SU-DHL-6 (cell line): ENCODE results near the gene ZBTB37.

ENCODE experiments used
- H2AFZ ChIP-seq: fragments of 200-600 bp; sonication (generic); 2 replicates; pipeline ENCODE4 v1.6.1; 2014; ENCODE audit warnings: low read depth, mild to moderate bottlenecking, moderate library complexity, mixed read lengths, antibody characterized with exemption, low read length; ENCODE audit not compliant: severe bottlenecking
- H3F3A ChIP-seq: fragments of 200-600 bp; shearing (Covaris generic); 2 replicates; pipeline ENCODE4 v1.6.0; 2016; ENCODE audit warnings: antibody characterized with exemption, mild to moderate bottlenecking; ENCODE audit not compliant: insufficient read depth
- H3K27ac ChIP-seq: fragments of 200-600 bp; sonication (generic); 2 replicates; pipeline ENCODE4 v1.5.1; 2016; ENCODE audit warnings: low read depth, mild to moderate bottlenecking, low read length, moderate library complexity, mixed read lengths
- H3K27me3 ChIP-seq: fragments of 200-600 bp; sonication (generic), shearing (Covaris generic); 2 replicates; pipeline ENCODE4 v1.6.0; 2014; ENCODE audit warnings: mild to moderate bottlenecking, low read length
- H3K36me3 ChIP-seq: fragments of 200-600 bp; sonication (generic); 2 replicates; pipeline ENCODE4 v1.6.1; 2014; ENCODE audit warnings: mild to moderate bottlenecking, low read length, mixed read lengths
- H3K4me2 ChIP-seq: fragments of 300-600, 200-600 bp; shearing (Covaris generic), sonication (generic); 2 replicates; pipeline ENCODE4 v1.6.0; 2014; ENCODE audit warnings: low read length, low read depth, mild to moderate bottlenecking; ENCODE audit not compliant: poor library complexity, severe bottlenecking
- H3K4me3 ChIP-seq: fragments of 200-600 bp; sonication (generic); 2 replicates; pipeline ENCODE4 v1.5.1; 2014; ENCODE audit warnings: antibody characterized with exemption, low read length, mild to moderate bottlenecking, mixed read lengths; ENCODE audit not compliant: insufficient read depth, poor library complexity, severe bottlenecking
- H3K79me2 ChIP-seq: fragments of 200-600 bp; sonication (generic); 2 replicates; pipeline ENCODE4 v1.6.1; 2014; ENCODE audit warnings: mild to moderate bottlenecking, low read length, moderate library complexity; ENCODE audit not compliant: insufficient read depth
- H3K9ac ChIP-seq: fragments of 200-600 bp; sonication (generic); 2 replicates; pipeline ENCODE4 v1.7.0; 2014; ENCODE audit warnings: mild to moderate bottlenecking, low read length
- H3K9me2 ChIP-seq: fragments of 200-600 bp; sonication (generic); replicated peaks from 2 replicates; pipeline ENCODE4 v1.6.1; 2014; ENCODE audit warnings: low read length; ENCODE audit not compliant: insufficient read depth
- H3K9me3 ChIP-seq: fragments of 200-600 bp; sonication (generic); 2 replicates; pipeline ENCODE4 v1.6.1; 2014; ENCODE audit warnings: low read length, mixed read lengths; ENCODE audit not compliant: insufficient read depth
- H4K20me1 ChIP-seq: fragments of 200-600 bp; sonication (generic); 2 replicates; pipeline ENCODE4 v1.6.1; 2014; ENCODE audit warnings: low read depth, mild to moderate bottlenecking, antibody characterized with exemption, low read length, moderate library complexity, mixed read lengths
- CTCF ChIP-seq: fragments of 200-600 bp; sonication (generic); IDR thresholded peaks from one replicate; pipeline ENCODE4 v1.5.1; 2017; ENCODE audit warnings: antibody characterized with exemption, mild to moderate bottlenecking, low read length, moderate library complexity; ENCODE audit not compliant: insufficient read depth, poor library complexity, severe bottlenecking
- EZH2phosphoT487 ChIP-seq: fragments of 200-600 bp; sonication (generic), shearing (Covaris generic); conservative IDR thresholded peaks from 2 replicates; pipeline ENCODE4 v1.6.1; 2018; ENCODE audit warnings: mild to moderate bottlenecking, antibody characterized with exemption, low read length, moderate library complexity, mixed read lengths

ZBTB37 gene

GRCh38 chr1:173863224-173864161 lies 4.7 kb upstream of the ZBTB37 start:
- H3K27ac ChIP-seq = peak overlapping the region; percentile 52
- peaks cover 16% of the 10 kb centered on the region for H3K79me2 ChIP-seq
- H3F3A ChIP-seq = peaks cover 79% of the 10 kb centered on the region
- H2AFZ ChIP-seq = no peak overlapping the region
- H3K4me2 ChIP-seq = peak overlapping the region; percentile 2
- no peaks in the 10 kb centered on the region for H3K27me3 ChIP-seq
- no peak overlapping the region for H3K9ac ChIP-seq
- TF ChIP-seq EZH2phosphoT487 (no peak), CTCF (no peak)
- no peaks in the 10 kb centered on the region for H3K9me3 ChIP-seq
- H3K4me3 ChIP-seq = no peak overlapping the region
- H3K9me2 ChIP-seq = no peaks in the 10 kb centered on the region
- peaks cover 10% of the 10 kb centered on the region; the same call in 1 of the 2 replicates for H4K20me1 ChIP-seq
- H3K36me3 ChIP-seq = peaks cover 54% of the 10 kb centered on the region

GRCh38 chr1:173864179-173864867 lies 3.9 kb upstream of the ZBTB37 start:
- peaks cover 54% of the 10 kb centered on the region for H3K36me3 ChIP-seq
- peak overlapping the region; percentile 91; the same call in 1 of the 2 replicates for H3K27ac ChIP-seq
- peaks cover 10% of the 10 kb centered on the region; the same call in 1 of the 2 replicates for H4K20me1 ChIP-seq
- H3K27me3 ChIP-seq = no peaks in the 10 kb centered on the region
- peaks cover 16% of the 10 kb centered on the region for H3K79me2 ChIP-seq
- TF ChIP-seq CTCF (no peak), EZH2phosphoT487 (no peak)
- H3F3A ChIP-seq = peaks cover 86% of the 10 kb centered on the region
- H2AFZ ChIP-seq = no peak overlapping the region
- H3K9ac ChIP-seq = 0 out of 2 replicates have a peak overlapping the region, but pooled peaks have one; percentile 88
- no peaks in the 10 kb centered on the region for H3K9me3 ChIP-seq
- H3K9me2 ChIP-seq = no peaks in the 10 kb centered on the region
- H3K4me3 ChIP-seq = no peak overlapping the region
- H3K4me2 ChIP-seq = peak overlapping the region; percentile 85

GRCh38 chr1:173865468-173866164 lies 2.6 kb upstream of the ZBTB37 start:
- Histone ChIP-seq H2AFZ (no peak overlapping the region), H3K4me2 (peak overlapping the region; percentile 85), H4K20me1 (peaks cover 10% of the 10 kb centered on the region; the same call in 1 of the 2 replicates), H3K27ac (peak overlapping the region; percentile 91), H3K9me2 (no peaks in the 10 kb centered on the region), H3K27me3 (no peaks in the 10 kb centered on the region), H3K36me3 (peaks cover 48% of the 10 kb centered on the region), H3K4me3 (peak overlapping the region; percentile 99), H3K9me3 (no peaks in the 10 kb centered on the region), H3K79me2 (peaks cover 16% of the 10 kb centered on the region), H3F3A (peaks cover 89% of the 10 kb centered on the region), H3K9ac (peak overlapping the region; percentile 88)
- TF ChIP-seq EZH2phosphoT487 = no peak
- no peak for TF ChIP-seq CTCF
